ENCODE measurements around the gene C17orf78.
"Not testable (repeated sequence)": the region's sequence is repeated elsewhere in the genome, so short reads cannot be mapped to it uniquely, and the experiment has no call there.

Gene C17orf78

GRCh38 chr17:37388266-37388665 is 12.5 kb downstream of the C17orf78 start:
- DNase-seq, result no peak

GRCh38 chr17:37389160-37389559 is 13.4 kb downstream of the C17orf78 start:
- no peak for DNase-seq

- DNase-seq, result no peak
These were observed 15.4 kb downstream of the C17orf78 start for GRCh38 chr17:37391146-37391545.

- DNase-seq, result no peak
These were observed 16.3 kb downstream of the C17orf78 start for GRCh38 chr17:37392024-37392590.

GRCh38 chr17:37393352-37393751 is 17.6 kb downstream of the C17orf78 start:
- no peak for DNase-seq

GRCh38 chr17:37399265-37399803 is 23.5 kb downstream of the C17orf78 start:
- DNase-seq, result no peak

GRCh38 chr17:37400505-37400904 is 24.7 kb downstream of the C17orf78 start:
- no peak for DNase-seq

GRCh38 chr17:37405522-37405921 is 29.7 kb downstream of the C17orf78 start:
- not testable (repeated sequence) for DNase-seq

- no peak for DNase-seq
These were observed 30.3 kb downstream of the C17orf78 start for GRCh38 chr17:37405955-37406634.

- DNase-seq, result peak; percentile 57
These were observed 31.1 kb downstream of the C17orf78 start, which contains the start of the genes ACACA and TADA2A for GRCh38 chr17:37406635-37407461. Gene ACACA (minus strand): TSS chr17:37406836. CDS start chr17:37406299, 537 bp downstream. Gene TADA2A (plus strand): TSS chr17:37406886. CDS start chr17:37411366, 4,480 bp downstream.

GRCh38 chr17:37408145-37408479 is 32.3 kb downstream of the C17orf78 start:
- DNase-seq, result not testable (repeated sequence)

- no peak for DNase-seq
These were observed 34.6 kb downstream of the C17orf78 start for GRCh38 chr17:37410357-37410756.

GRCh38 chr17:37413875-37414519 is 38.2 kb downstream of the C17orf78 start:
- no peak for DNase-seq

- DNase-seq, result no peak
These were observed 42.1 kb downstream of the C17orf78 start for GRCh38 chr17:37417852-37418251.

GRCh38 chr17:37422971-37423625 is 47.3 kb downstream of the C17orf78 start:
- DNase-seq, result no peak

- no peak for DNase-seq
These were observed 49.5 kb downstream of the C17orf78 start for GRCh38 chr17:37425268-37425667.

GRCh38 chr17:37429039-37429438 is 53.3 kb downstream of the C17orf78 start:
- no peak for DNase-seq

GRCh38 chr17:37429453-37429852 is 53.7 kb downstream of the C17orf78 start:
- no peak for DNase-seq

GRCh38 chr17:37430051-37430627 is 54.4 kb downstream of the C17orf78 start:
- DNase-seq, result no peak

- no peak for DNase-seq
These were observed 56.9 kb downstream of the C17orf78 start for GRCh38 chr17:37432671-37433070.

- DNase-seq, result no peak
These were observed 62.4 kb downstream of the C17orf78 start for GRCh38 chr17:37438141-37438540.

GRCh38 chr17:37440424-37440823 is 64.6 kb downstream of the C17orf78 start:
- DNase-seq, result no peak
